Activated CD8-positive, alpha-beta T cell treated with anti-CD3 and anti-CD28 coated beads for 36 hours (primary cell): ENCODE measurements around the gene LIN52. TPM values are rescaled to one million over a fixed set of nuclear protein-coding genes. Genes with fewer than 3 reads are reported as not detected.

ENCODE experiments used
- ATAC-seq: fragments of 200-7000 bp; cut with Tn5 transposase; one replicate; pipeline ENCODE4 v1.10.0; 2021; ENCODE audit warnings: mild to moderate bottlenecking, moderate library complexity
- CTCF ChIA-PET: fragments of 350-600 bp; sonication (Branson Sonifier 250); formaldehyde crosslinking; loops from one replicate; lab custom pipeline; 2021; ENCODE audit warnings: antibody characterized with exemption; lab: Charles Lee
- POLR2A ChIA-PET: fragments of 350-600 bp; sonication (Branson Sonifier 250); formaldehyde crosslinking; loops from one replicate; lab custom pipeline; 2021; ENCODE audit warnings: antibody characterized with exemption; lab: Charles Lee
- DNase-seq: peaks from one replicate; pipeline ENCODE4 v3.0.0-alpha.2; 2020
- H3K27ac Mint-ChIP-seq: one replicate; pipeline ENCODE4 v1.8.0; 2021; ENCODE audit warnings: mild to moderate bottlenecking, mixed read lengths
- H3K27me3 Mint-ChIP-seq: one replicate; pipeline ENCODE4 v1.8.0; 2021; ENCODE audit warnings: mixed read lengths
- H3K36me3 Mint-ChIP-seq: one replicate; pipeline ENCODE4 v1.8.0; 2021; ENCODE audit warnings: low read depth, mixed read lengths
- H3K4me1 Mint-ChIP-seq: one replicate; pipeline ENCODE4 v1.8.0; 2021; ENCODE audit warnings: low read depth, mixed read lengths
- H3K4me3 Mint-ChIP-seq: one replicate; pipeline ENCODE4 v1.8.0; 2021; ENCODE audit warnings: mild to moderate bottlenecking, moderate library complexity, mixed read lengths
- H3K9me3 Mint-ChIP-seq: one replicate; pipeline ENCODE4 v1.8.0; 2021; ENCODE audit warnings: mixed read lengths
- CTCF ChIP-seq: fragments of 200-600 bp; IDR thresholded peaks from one replicate; pipeline ENCODE4 v1.8.0; 2022; ENCODE audit warnings: antibody characterized with exemption, mild to moderate bottlenecking
- intact Hi-C: fragments of 100-400 bp; cut with micrococcal nuclease; formaldehyde crosslinking; loops from one replicate; pipeline ENCODE4 v1.10.0; 2022
- total RNA-seq, 2 experiments: library from RNA; stranded (reverse); gene quantifications; one replicate each; pipeline ENCODE4 v1.2.3, GENCODE V29; 2021

The LIN52 gene
- total RNA-seq, 2 experiments from 2014 or later, result 10.1 to 10.3 TPM

DNA sequence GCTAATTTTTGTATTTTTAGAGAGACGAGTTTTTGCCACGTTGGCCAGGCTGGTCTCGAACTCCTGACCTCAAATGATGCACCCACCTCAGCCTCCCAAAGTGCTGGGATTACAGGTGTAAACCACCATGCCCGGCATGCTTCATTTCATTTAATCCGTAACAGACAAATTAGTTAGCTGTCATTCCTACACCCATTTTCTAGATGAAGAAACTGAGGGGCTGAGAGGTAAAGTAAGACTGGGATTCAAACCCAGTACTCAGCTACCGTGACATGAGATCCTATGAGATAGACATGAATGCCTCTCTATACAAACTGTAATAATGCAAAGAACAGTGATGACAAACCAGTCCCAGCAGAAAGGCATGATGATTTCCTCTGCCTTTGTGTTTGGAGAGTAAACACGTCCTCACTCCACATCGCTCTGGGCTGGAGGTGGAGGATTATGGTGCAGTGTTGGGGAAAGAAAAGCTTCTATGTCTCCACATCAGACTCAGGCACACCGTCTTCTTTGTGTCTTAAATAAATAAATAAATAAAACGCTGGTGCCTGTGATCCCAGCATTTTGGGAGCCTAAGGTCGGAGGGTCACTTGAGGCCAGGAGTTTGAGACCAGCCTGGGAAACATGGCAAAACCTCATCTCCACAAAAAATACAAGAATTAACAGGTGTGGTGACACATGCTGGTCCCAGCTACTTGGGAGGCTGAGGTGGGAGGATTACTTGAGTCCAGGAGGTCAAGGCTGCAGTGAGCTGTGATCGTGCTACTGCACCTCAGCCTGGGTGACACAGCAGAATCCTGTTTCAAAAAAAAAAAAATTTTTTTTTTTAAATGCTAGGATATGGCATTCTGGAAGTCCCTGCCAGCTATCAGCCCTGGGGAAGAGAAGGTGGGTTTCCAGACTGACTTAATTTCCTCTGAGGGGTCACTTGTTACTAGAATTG is 164.9 kb downstream of the LIN52 start:
- ChIA-PET POLR2A (no interaction called here), CTCF (interaction anchor here (0.8 to 1.7 kb wide), 5 partner anchors 9 to 138 kb away, joined by 3 to 5 read pairs (median 3); no protein-coding TSS in a partner anchor)
- Mint-ChIP-seq H3K36me3 (no peaks in the 10 kb centered on the region), H3K27ac (no peak overlapping the region), H3K4me3 (no peak overlapping the region), H3K4me1 (peaks cover 6% of the 10 kb centered on the region), H3K9me3 (no peaks in the 10 kb centered on the region), H3K27me3 (peaks cover 28% of the 10 kb centered on the region)
- ATAC-seq, result no peak
- no peak for TF ChIP-seq CTCF
- intact Hi-C loops, result loop anchor here (5.0 kb wide), 1 partner anchor 137 kb away; no protein-coding TSS in a partner anchor
- no peak for DNase-seq

Other genes with a start within 250 kb of the LIN52 start
- gene PTGR2, start 233.1 kb upstream of the LIN52 start, total RNA-seq, result 10 to 100 TPM; 10.6 to 11.0 TPM
- 10 to 100 TPM; 54.9 to 56.1 TPM for gene ZNF410, start 198.1 kb upstream of the LIN52 start, total RNA-seq
- gene FAM161B, start 134.9 kb upstream of the LIN52 start, total RNA-seq, result 1 to 10 TPM; 1.0 to 1.3 TPM
- gene COQ6, start 134.7 kb upstream of the LIN52 start, total RNA-seq, result 10 to 100 TPM; 20.2 to 23.2 TPM
- gene ENTPD5, start 65.7 kb upstream of the LIN52 start, total RNA-seq, result 10 to 100 TPM; 11.9 to 13.9 TPM
- 1 to 10 TPM; 1.2 TPM for gene BBOF1, start 65.6 kb upstream of the LIN52 start, total RNA-seq
- gene ALDH6A1, start 503 bp upstream of the LIN52 start, total RNA-seq, result 10 to 100 TPM; 10.8 to 11.8 TPM
- not detected for gene VSX2, start 154.5 kb downstream of the LIN52 start, total RNA-seq
- 10 to 100 TPM; 44.6 to 46.0 TPM for gene ABCD4, start 218.0 kb downstream of the LIN52 start, total RNA-seq